ENCODE data around the gene MAPK10. TPM values are rescaled to one million over a fixed set of nuclear protein-coding genes. Genes with fewer than 3 reads are reported as not detected.

MAPK10 gene
- total and polyA plus RNA-seq, 10 of the 15 experiments (the other 5 are each of a cell fraction or from before 2014, with no cell fraction given), result 1.1 to 4.2 (median 2.4) TPM

- TF ChIP-seq KAT2A (conservative IDR thresholded peaks at IDR 0.05; ENCODE audit: control insufficient read depth, low read depth, low read length), result no peak
- no peak for TF ChIP-seq ATF7 (IDR thresholded peaks at IDR 0.05; ENCODE audit: low read depth)
- no peak for TF ChIP-seq HSF1 (IDR thresholded peaks at IDR 0.05; ENCODE audit: low read depth, low read length)
- TF ChIP-seq RAD21 (IDR thresholded peaks at IDR 0.05; ENCODE audit: insufficient read depth, low read depth, low read length), result no peak
- TF ChIP-seq EZH2 (IDR thresholded peaks at IDR 0.05; ENCODE audit: borderline replicate concordance, control insufficient read depth, low read depth, low read length), result no peak
These were observed 27.1 kb upstream of the MAPK10 start (continued) for GRCh38 chr4:86386817-86387415.

GRCh38 chr4:86386201-86386600 is 26.3 kb upstream of the MAPK10 start:
- ChIA-PET CTCF (no interaction called here), RAD21 (ENCODE audit: unreplicated experiment) (no interaction called here), POLR2A (no interaction called here), SMC1A (ENCODE audit: uncharacterized antibody, unreplicated experiment) (no interaction called here)
- H2AFZ ChIP-seq (ENCODE audit: control insufficient read depth, low read depth, low read length), result no peak overlapping the region
- H3K27me3 ChIP-seq (replicated peaks in 1 of 2; ENCODE audit: control insufficient read depth in 2 of 2, insufficient read depth in 2 of 2, low read length in 1 of 2), result no peaks in the 10 kb centered on the region
- no peak for ATAC-seq
- H4K20me1 ChIP-seq (ENCODE audit: control insufficient read depth, insufficient read depth), result no peaks in the 10 kb centered on the region
- in situ Hi-C loops (cut with MboI) (no loop called here), intact Hi-C loops (cut with micrococcal nuclease; ENCODE audit: unreplicated experiment) (no loop called here)
- H3K27ac ChIP-seq (ENCODE audit: control insufficient read depth, insufficient read depth), result no peak overlapping the region
- DNase-seq (ENCODE audit: low read depth, low spot score), result no peak
- FAIRE-seq, result no peak
- H3K79me2 ChIP-seq (ENCODE audit: control insufficient read depth, insufficient read depth, low read length), result no peaks in the 10 kb centered on the region
- no TSS peak for BruUV-seq (replicated peaks)
- H3K4me3 ChIP-seq, result no peak overlapping the region
- 59% methylated on average over 5 of the region's 5 CpGs for WGBS (ENCODE audit: insufficient coverage, insufficient replicate concordance, low lambda C conversion rate, missing lambda C conversion rate)
- no peaks in the 10 kb centered on the region for H3K36me3 ChIP-seq (ENCODE audit: control insufficient read depth in 2 of 2, insufficient read depth in 2 of 2, low read length in 1 of 2)
- no peaks in the 10 kb centered on the region for H3K9me3 ChIP-seq (replicated peaks; ENCODE audit: control insufficient read depth, insufficient read depth, low read length)
- no peaks in the 10 kb centered on the region for H3K4me1 ChIP-seq (ENCODE audit: control insufficient read depth, insufficient read depth, low read length)
- TF ChIP-seq ZNF274 (IDR thresholded peaks at IDR 0.05; ENCODE audit: insufficient read depth, insufficient read length), result no peak
- no peak for TF ChIP-seq SUPT20H (IDR thresholded peaks at IDR 0.05; ENCODE audit: borderline replicate concordance, control insufficient read depth, low read depth, low read length)
- TF ChIP-seq MTA3 (IDR thresholded peaks at IDR 0.05; ENCODE audit: borderline replicate concordance, low read length), result no peak
- TF ChIP-seq NFIC (IDR thresholded peaks at IDR 0.05; ENCODE audit: low read depth, low read length), result no peak
- no peak for TF ChIP-seq USF2 (IDR thresholded peaks at IDR 0.05; ENCODE audit: borderline replicate concordance, low read depth, low read length)
- no peak for TF ChIP-seq SPI1 (IDR thresholded peaks at IDR 0.05; ENCODE audit: borderline replicate concordance, insufficient read depth, low read depth, low read length)
- TF ChIP-seq KAT2A (conservative IDR thresholded peaks at IDR 0.05; ENCODE audit: control insufficient read depth, low read depth, low read length), result no peak
- TF ChIP-seq IRF4 (IDR thresholded peaks at IDR 0.05; ENCODE audit: low read depth, low read length), result no peak
- H3K4me2 ChIP-seq (ENCODE audit: control insufficient read depth, insufficient read depth), result no peak overlapping the region
- H3K9ac ChIP-seq (ENCODE audit: control insufficient read depth, insufficient read depth, low read length), result no peak overlapping the region

Data from GM12878 (cell line).